GM21717 (cell line): ENCODE measurements around the gene PSENEN.
"Not testable (repeated sequence)": the region's sequence is repeated elsewhere in the genome, so short reads cannot be mapped to it uniquely, and the experiment has no call there.

Experiments
- ATAC-seq: cut with Tn5 transposase; IDR thresholded peaks from one replicate; pipeline ENCODE4 v1.9.1; 2021; ENCODE audit warnings: mild to moderate bottlenecking, moderate library complexity; ENCODE audit not compliant: unreplicated experiment

The PSENEN gene

DNA sequence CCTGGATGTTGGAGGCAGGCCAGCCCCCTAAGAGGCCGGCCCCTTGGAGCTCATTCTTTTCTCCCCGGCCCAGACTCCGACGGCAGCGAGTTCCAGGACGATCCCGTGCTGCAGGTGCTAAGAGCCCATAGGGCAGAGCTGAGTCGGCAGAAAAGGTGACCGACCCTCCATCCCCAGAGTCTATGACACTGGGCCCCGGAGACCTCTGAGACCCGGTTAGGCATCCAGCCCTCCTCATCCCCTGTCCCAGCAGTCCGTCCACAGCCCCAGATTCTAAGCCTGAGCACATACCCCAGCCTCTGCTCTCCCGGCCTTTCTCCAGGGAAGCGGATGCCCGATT lies 22.6 kb downstream of the PSENEN start:
- ATAC-seq: no peak

DNA sequence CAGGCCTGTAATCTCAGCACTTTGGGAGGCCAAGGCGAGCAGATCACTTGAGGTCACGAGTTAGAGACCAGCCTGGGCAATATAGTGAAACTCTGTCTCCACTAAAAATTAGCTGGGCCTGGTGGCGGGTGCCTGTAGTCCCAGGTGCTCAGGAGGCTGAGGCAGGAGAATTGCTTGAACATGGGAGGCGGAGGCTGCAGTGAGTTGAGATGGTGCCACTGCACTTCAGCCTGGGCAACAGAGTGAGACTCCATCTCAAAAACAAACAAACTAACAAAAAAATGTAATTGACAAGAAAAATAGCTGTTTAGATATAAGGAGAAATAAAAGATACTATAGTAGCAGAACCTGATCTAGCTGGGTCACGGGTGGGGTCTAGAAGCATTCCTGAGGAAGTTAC lies 26.9 kb downstream of the PSENEN start:
- not testable (repeated sequence) for ATAC-seq

DNA sequence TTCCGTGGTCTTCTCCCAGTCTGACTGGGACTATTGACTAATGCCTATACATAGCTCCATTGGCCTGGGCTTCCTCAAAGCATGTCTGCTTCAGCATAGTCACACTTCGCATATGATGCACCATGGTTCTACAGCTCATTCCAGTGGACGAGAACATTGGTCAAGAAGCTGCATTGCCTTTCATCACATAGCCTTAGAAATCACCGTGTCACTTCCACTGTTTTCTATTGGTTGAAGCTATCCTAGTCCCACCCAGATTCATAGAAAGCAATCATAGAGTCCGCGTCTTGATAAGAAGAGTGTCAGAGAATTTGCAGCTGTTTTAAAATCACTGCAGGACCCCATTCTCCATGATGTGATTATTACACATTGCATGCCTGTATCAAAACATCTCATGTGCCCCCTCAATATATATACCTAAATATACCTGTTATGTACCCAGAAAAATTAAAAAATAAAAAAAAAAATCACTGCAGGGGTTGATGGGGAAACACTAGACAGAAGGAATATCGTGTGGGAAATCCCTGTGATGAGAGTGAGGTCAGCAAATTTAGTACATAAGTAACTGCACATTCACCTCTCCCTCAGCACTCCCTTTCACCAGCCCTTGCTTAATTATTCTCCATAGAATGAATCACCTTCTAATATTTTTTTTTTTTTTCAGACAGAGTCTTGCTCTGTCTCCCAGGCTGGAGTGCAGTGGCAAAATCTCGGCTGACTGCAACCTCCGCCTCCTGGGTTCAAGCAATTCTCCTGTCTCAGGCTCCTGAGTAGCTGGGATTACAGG lies 27.8 kb downstream of the PSENEN start:
- ATAC-seq: no peak

DNA sequence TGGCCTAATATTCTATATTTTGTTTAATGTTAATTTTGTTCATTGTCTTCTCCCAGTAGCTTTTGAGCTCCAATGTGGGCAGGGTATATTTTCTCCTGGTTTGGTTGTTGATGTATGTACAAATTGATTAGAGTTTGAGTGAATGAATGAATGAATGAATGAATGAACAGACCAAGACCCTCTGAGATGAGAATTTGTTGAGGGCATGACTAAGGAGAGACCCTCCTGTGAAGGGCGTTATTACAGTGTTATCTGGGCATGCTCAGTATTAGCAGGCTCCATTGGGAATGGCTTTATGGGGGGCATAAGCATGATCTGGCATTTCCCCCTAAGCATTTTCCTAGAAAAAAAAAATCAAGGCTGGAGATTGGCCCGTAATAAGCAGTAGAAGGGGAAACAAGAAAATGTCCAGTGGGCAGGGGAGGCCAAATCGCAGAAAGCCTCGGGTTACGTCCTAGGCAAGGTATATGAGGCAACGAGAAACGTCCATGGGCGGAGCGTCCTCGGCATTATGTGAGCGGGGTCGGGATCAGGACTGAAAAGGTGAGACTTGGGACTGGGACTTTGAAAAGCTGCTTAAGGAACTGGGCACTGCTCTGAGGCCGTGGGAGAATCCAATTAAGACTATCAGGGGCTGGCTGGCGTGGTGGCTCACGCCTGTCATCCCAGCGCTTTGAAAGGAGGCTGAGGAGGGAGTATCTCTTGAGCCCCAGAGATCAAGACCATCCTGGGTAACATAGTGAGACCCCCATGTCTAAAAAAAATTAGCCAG lies 29.0 kb downstream of the PSENEN start:
- ATAC-seq: no peak

DNA sequence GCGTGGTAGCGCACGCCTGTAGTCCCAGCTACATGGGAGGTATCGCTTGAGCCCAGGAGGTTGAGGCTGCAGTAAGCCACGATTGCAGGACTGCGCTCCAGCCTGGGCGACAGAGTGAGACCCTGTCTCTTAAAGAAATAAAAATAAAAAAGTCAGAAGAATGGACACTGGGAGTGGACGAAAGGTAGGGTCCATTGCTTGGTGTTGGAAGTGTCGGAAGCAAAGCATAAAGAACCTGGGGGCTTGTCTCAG lies 29.5 kb downstream of the PSENEN start:
- ATAC-seq: no peak

GRCh38 chr19:35775298-35776101 lies 30.0 kb downstream of the PSENEN start, which contains the start of gene ARHGAP33:
TSS of gene ARHGAP33 (plus strand) at chr19:35775564. CDS start at chr19:35775659, 95 bp downstream.
- peak; percentile 75 for ATAC-seq

- no peak for ATAC-seq
These were observed 30.8 kb downstream of the PSENEN start for GRCh38 chr19:35776102-35776788.

DNA sequence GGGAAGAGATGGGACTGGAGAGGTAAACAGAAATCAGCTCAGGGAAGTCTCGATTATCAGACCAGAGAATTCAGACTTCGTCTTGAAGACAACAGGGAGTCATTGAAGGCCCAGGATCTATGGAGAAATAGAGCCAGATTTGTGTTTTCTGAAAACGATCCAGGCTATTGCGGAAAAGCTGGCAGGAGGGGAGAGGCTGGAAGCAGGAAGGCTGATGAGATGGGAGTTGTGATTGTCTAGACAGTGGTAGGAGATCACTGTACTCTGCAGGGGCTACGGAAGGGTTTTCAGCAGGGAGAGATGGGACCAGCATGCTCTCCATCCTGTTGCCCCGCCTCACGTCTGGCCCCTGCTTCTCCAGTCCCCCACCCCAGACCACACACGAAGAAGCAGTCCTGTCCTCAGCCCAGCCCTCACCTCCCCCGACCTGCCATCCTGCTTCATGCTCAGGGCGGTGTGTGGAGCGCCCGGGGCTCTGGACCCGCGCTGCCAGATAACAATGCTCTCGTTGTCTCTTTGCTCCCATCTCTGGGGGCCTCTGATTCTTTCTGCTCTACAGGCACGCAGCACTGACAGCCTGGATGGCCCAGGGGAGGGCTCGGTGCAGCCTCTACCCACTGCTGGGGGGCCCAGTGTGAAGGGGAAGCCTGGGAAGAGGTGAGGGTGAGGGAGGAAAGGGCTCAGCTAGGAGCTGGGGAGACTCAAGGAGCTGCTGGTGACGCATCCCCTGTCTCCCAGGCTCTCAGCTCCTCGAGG lies 31.8 kb downstream of the PSENEN start:
- no peak for ATAC-seq

GRCh38 chr19:35777961-35778360 lies 32.5 kb downstream of the PSENEN start:
- no peak for ATAC-seq

- ATAC-seq: no peak
These were observed 33.6 kb downstream of the PSENEN start for GRCh38 chr19:35779033-35779432.

GRCh38 chr19:35780058-35780457 lies 34.6 kb downstream of the PSENEN start:
- ATAC-seq: no peak

GRCh38 chr19:35780717-35781116 lies 35.3 kb downstream of the PSENEN start:
- ATAC-seq: no peak

- ATAC-seq: no peak
These were observed 36.2 kb downstream of the PSENEN start for GRCh38 chr19:35781650-35782049.

DNA sequence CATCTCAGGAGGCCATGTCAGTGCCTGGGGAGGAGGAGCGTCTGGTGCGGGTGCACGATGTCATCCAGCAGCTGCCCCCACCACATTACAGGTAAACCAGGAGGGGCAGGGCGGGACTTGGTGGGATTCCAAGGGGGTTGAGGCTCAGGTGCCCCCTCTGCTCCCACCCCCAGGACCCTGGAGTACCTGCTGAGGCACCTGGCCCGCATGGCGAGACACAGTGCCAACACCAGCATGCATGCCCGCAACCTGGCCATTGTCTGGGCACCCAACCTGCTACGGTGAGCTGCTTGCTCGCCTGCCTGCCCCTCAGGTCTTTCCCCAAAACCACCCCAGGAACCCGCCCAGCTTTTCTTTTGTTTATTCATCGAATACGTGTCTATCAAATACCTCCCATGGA lies 37.1 kb downstream of the PSENEN start:
- no peak for ATAC-seq

GRCh38 chr19:35783469-35784434 lies 38.3 kb downstream of the PSENEN start:
- no peak for ATAC-seq

- ATAC-seq: no peak
These were observed 39.3 kb downstream of the PSENEN start for GRCh38 chr19:35784503-35785338.

DNA sequence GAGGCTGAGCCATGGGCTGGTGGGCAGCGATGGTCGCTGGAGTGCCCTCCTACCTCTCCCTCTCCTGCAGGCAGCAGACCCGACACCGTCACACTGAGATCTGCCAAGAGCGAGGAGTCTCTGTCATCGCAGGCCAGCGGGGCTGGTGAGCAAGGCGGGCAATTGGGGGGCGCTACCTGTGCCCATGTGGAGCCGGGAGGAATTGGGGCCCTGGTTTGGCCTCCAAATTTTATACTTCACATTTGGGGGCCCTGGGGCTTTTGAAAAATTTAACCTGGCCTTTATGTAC lies 39.8 kb downstream of the PSENEN start:
- no peak for ATAC-seq

DNA sequence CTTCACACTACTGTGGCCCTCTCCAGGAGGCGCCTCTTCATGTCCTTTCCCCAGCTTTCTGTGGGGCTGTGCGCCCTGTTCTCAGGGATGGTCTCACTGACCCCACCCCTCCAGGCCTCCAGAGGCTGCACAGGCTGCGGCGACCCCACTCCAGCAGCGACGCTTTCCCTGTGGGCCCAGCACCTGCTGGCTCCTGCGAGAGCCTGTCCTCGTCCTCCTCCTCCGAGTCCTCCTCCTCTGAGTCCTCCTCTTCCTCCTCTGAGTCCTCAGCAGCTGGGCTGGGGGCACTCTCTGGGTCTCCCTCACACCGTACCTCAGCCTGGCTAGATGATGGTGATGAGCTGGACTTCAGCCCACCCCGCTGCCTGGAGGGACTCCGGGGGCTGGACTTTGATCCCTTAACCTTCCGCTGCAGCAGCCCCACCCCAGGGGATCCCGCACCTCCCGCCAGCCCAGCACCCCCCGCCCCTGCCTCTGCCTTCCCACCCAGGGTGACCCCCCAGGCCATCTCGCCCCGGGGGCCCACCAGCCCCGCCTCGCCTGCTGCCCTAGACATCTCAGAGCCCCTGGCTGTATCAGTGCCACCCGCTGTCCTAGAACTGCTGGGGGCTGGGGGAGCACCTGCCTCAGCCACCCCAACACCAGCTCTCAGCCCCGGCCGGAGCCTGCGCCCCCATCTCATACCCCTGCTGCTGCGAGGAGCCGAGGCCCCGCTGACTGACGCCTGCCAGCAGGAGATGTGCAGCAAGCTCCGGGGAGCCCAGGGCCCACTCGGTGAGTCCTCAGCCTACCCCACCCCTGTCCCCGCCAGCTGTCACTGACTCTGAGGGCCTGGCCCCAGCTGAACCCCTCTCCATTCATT lies 41.1 kb downstream of the PSENEN start:
- ATAC-seq: no peak
